GM18520 (cell line): Measurements from ENCODE around the gene GRM7.

ENCODE experiments used
- ATAC-seq: cut with Tn5 transposase; IDR thresholded peaks from one replicate; pipeline ENCODE4 v1.9.1; 2021; ENCODE audit not compliant: unreplicated experiment

The GRM7 gene

DNA sequence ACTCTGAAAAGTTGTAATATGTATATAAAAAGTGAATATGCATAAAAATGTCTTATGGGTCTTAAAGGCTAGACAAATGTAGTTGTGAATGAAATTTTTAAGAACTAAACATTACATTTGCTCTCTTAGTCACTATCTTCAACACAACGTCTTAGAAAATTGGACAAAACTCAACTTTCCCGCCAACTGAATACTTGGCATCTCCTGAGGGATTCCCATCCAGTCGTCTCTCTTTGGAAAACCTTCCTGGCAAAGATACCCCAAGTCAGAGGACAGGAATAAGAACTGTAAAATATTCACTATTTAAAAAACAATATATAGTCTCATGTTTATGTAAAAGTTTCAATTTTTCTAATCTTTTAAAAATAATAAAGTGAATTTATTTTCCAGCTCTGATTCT is 354.8 kb downstream of the GRM7 start:
- ATAC-seq, result no peak

DNA sequence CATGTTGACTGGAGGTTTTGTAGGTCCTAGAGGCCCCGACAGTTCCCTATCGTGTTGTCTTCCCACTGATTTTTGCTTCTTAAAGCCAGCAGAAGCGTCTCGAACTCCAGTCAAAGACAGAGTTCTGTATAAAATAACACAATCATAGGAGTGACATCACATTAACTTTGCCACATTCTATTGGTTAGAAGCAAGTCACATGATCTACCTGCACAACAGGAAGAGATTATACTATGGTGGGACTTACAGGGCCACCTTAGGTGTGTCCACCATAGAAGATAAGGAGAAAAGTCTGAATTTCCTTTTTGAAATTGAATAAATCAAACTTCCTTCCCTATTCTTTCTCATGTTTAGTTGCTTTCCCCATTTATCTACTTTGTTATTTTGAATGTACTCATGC is 365.5 kb downstream of the GRM7 start:
- no peak for ATAC-seq

DNA sequence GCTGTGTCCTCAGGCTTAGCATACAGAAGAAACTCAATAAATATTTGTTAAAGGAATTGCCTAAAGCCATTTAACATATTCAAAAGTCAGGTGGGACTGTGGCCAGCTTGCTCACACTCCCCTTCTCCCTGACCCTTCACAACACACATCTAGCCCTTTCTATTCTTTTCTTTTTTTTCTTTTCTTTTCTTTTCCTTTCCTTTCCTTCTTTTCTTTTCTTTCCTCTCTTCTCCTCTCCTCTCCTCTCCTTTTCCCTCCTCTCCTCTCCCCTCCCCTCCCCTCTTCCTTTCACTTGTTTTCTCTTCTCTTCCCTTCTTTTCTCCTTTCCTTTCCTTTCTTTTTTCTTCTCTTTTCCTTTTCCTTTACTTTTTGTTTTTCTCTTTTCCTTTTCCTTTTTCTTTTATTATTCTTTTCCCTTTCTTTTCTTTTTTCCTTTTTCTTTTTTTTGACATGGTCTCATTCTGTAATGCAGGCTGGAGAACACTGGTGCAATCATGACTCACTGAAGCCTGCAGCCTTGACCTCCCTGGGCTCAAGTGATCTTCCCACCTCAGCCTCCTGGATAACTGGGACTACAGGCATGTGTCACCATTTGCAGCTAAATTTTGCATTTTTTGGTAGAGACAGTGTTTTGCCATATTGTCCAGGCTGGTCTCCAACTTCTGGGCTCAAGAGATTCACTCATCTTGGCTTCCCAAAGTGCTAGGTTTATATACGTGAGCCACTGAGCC is 377.8 kb downstream of the GRM7 start:
- no peak for ATAC-seq

DNA sequence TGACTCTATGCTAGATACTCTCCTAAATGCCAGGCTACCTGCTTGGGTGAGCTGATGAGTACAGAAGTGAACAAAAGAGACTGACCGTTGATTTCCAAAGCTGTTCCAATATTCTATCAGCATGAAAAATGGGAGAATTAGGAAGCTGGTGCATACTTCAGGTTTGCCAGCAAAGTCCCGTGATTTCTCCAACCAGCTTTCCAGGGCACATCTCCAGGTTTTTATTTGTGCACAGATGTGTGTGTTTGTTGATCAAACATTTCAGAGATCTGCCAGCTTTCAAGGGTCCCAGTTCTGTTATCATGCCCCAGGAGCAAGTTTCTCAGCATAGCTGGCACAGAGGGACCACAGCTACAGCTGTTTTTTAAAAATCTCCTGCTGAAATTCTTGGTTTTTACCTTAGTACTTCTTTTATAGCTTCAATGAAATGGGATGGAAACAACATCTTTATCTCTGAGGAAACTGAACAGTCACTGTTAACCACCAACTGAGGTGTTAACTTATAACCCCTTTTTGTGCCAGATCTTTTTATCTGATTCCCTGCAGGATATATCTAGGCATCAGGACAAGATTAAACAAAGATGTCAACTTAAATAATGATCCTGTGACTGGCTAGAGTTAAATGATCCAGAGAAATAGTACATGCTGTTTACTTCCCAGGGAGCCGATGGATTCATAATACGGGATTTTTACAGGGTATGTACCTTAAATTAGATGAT is 380.8 kb downstream of the GRM7 start:
- ATAC-seq, result no peak

DNA sequence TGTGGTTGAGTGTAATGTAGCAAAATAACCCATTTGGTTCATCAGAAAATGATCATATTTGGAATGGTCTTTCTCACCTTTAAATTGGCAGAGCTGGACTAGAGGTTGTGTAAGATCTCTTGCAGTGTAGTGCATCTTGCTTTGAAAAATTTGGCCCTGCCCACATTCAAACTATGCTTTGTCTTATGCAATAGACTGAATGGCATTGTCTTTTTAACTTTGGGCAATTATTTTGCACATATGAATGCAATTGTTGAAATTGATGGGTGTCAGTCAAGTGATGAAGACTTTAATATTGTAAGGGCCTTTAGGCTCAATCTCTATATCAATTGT is 381.4 kb downstream of the GRM7 start:
- no peak for ATAC-seq

DNA sequence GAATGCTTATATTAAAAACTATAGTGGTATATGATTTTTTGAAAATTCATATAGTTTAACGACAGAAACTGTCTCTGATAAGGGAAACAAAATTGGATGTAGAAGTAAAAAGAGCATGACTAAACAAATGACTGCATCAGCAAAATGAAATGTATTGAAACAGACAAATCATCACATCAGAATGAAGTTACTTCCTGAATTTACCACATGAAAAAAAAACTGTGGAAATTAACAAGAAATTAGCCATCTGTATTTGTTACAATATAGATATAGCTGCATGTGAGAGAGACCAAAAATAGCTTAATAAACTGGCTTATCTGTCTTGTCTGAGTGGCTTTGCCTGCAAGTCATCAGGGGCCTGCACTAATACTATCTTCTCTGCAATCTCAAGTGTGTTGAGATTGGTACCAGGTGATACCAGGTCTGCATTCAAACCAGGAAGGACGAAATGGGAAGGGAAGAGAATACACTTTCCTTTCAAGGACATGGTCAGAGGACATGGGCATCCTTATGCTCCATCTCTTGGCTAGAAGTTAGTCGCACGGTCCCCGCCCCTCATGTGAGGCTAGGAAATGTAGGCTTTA is 388.7 kb downstream of the GRM7 start:
- no peak for ATAC-seq

DNA sequence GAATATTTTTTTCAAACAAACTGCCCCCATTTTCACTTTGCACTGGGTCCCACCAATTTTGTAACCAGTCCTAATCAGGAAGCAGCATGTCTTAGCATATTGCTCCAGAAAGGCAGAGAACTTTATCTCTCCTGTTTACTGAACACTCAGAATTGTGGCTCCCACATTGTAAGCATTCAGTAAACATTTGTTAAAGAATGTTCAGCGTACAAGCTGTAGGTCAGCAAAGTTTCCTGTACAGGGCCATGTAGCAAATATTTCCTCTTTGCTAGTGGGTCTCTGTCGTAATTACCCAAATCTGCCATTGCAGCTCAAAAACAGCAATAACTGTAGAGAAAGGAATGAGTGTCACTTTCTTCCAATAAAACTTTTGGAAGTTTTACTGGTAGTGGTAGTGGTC is 393.3 kb downstream of the GRM7 start:
- no peak for ATAC-seq

DNA sequence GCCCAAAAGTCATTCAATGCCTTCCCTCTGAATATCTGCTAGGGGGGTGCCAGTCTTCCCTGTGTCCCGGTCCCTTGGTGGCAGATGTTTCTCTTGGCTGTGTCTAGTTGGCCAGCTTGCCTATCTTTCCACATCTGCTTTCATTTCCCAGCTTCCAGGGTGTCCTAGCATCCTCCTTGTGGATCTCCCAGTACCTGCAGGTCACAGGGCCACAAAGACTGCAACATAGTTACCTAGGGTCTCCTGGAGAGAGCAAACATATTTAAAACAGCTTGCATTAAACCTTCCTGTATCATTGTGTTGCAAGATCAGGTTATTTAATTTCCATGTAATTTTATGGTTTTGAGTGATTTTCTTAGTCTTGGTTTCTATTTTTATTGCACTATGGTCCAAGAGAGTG is 400.1 kb downstream of the GRM7 start:
- no peak for ATAC-seq

DNA sequence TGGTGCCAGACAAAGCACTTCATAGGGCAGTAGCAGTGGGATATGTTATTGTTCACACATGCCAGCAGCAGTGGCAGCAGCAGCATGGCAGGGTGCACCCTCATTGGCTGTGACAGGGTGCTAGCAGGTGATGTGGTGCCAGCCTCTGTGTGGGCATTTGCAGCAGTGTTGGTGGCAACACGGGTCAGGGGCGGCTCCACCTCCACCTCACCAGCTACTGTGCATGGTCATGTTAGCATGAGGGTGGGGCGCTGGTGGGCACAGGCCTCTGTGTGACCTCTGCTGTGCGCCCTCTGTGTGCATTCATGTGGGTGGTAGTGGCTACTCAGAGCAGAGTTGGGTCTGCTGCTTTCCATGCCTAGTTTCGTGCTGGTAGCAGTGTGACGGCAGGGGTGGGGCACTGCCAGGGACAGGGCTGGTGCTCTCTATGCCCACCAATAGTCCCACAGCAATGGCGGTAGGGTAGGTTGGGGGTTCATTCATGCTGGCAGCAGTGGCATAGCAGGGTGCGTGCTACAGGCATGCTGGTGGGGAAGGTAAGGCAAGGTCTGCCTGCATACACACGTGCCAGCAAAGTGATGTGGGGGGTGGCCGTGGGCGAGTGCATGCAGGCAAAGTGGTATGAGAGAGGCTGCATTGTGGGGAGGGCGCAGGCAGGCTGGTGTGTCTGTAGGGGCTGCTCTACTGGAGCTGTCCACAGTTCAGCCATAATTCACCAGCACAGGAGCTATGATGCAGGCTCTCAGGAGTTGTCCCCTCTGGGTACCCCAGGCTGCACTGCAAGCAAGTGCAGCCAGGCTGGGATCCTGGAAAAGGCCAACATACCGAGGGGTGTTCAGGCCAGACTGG is 402.7 kb downstream of the GRM7 start:
- ATAC-seq, result no peak

DNA sequence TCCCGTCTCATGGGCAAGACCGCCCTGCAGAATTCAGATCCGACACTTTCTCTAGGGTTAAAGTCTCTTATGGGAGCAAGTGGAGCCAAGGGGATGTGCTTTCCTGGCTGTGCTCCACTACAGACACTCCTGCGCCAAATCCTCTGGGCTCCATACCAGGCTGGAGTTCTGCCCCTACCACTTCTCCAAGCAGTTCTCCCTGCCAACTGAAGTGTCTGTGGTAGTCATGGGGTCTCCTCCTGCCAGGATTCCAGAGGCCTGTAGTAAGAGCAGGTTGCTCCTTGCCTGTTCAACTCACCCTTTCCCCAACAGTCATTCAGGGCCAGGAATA is 403.2 kb downstream of the GRM7 start:
- ATAC-seq, result no peak

DNA sequence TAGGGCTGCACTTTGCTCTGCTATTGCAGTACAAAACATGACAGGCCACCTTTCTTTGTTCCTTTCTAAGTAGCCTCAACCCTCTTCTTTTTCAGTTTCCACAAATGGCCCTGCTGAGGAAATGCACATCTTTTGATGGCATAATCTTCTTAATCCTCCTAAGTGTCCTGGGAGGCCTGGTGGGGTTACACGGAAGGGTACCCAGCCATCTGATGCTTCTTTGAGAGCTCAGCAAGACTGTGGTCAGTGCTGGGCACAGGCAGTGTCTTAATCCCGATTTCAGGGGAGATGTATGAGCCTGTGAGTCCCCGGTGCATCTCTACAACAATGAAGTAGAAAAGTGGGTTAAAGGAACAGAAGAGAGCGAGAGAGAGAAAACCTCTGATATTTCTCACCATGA is 404.8 kb downstream of the GRM7 start:
- ATAC-seq, result no peak

DNA sequence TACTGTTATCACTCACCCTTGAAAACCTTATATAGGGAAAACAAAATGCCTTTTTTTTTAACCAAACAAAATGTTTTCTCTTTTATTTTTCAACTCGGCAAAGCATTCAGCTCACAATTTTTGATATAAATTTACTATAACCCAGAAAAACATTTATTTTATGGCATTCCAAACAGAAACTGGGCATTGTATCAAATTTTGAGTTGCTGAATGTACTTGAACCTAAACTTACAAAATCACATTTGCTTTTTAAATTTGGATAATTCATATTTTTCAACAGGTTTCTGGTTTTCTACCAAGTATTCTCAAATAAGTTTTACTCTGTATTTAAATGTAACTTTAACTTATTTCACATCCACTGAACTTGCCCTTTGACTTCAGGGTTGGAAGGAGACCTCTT is 405.6 kb downstream of the GRM7 start:
- ATAC-seq, result no peak

DNA sequence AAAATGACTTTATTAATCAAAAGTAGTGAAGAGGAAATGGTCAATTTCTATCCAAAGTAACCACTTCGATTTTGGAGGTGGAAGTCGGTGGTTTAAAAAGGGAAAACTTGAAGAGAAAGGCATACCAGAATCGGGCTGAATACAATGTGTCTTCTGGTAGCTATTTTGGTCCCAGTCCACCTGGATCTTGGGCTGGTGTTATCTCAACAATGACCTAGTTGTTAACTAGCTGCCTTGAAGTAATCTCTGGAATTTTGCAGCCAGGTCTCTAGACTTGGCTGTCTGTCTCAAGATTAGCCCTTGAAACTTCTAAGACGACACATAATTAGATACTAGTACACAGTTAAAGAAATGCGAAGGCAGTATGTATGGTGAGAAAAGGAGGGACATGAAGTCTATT is 409.8 kb downstream of the GRM7 start:
- no peak for ATAC-seq

DNA sequence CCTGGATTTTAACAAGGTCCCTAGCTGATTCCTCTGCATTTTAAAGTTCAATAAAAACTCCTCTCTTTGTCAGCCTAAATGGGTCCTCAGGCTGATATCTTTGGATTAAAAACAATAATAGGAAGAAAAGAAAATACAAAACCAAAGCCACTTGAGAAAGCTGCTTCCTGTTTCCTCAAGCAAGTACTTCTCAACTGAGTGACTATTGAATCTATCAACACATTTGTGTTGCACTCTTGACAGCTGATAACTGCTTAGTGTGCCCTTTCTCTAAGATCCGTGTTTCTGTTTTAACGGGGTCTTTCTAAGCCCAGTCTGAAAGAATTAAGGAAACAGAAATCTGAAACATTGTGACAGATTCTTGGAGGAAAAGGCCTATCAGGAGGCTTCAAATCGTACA is 410.7 kb downstream of the GRM7 start:
- no peak for ATAC-seq

DNA sequence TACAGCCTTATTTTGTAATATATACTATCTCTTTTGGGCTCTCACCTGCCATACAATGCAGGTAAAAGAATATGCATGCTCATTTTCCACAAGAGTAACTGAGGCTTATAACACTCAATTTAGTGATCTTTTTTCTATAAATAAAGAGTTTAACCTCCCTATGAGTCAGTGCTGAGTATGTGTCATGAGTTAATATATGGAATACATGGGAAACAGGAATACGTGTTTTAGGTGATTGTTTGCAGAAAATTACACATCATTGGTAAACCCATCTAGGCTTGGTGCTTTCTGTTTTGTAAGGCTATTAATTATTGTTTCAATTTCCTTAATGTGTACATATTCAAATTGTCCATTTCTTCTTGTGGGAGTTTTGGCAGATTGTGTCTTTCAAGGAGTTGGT is 411.3 kb downstream of the GRM7 start:
- ATAC-seq, result no peak

DNA sequence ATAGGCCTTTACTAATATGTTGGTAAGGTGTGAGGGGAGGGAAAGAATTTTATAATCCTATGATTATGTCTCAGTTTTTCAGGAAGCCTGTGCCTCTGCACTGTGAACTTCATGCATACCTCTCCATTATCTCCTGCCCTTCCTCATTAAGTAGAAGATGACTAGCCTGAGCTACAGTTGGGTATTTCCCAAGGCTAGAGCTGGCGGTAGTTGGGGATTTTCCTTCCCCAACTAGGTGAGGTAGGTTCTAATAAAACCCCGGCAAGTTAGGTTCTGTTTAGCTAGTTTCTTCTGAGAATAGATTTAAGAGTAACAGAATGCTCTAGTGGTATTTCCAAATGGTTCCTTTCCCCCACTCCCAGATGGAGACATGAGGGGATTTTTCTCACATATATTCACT is 414.5 kb downstream of the GRM7 start:
- peak; percentile 73 for ATAC-seq

DNA sequence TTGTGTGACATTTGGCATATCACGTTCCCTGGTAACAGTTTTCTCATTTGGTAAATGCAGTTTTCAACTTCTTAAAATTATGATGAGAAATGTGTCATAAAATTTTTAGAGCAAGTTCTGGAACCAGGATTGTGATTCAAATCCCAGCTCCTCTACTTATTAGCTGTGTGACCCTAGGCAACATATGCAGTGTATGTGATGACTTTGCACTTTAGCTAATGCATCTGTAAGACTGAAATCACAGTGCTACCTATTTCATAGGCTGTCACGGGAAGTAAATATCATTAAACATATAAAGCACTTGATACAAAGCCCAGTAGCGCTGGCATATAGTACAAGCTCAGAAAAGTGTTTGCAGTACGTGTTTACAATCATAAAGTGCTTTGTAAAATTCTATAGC is 419.4 kb downstream of the GRM7 start:
- no peak for ATAC-seq

DNA sequence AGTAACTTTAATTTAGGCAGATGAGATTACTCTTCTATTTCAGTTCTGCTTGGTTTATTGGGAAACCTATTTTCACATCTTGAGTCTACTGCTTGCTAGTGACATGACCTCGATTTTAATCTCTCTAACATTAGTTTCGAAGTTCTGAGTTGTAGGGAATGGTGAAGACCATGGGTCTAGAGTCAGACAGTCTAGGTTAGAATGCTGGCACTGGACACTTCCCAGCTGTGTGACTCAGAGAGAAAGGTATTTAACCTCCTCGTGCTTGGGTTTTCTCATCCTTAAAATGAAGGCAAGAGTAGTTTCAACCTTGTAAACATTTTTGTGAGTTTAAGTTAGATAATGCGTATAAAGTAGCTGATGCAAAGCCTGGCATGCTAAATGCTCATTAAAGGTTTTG is 422.1 kb downstream of the GRM7 start:
- no peak for ATAC-seq

DNA sequence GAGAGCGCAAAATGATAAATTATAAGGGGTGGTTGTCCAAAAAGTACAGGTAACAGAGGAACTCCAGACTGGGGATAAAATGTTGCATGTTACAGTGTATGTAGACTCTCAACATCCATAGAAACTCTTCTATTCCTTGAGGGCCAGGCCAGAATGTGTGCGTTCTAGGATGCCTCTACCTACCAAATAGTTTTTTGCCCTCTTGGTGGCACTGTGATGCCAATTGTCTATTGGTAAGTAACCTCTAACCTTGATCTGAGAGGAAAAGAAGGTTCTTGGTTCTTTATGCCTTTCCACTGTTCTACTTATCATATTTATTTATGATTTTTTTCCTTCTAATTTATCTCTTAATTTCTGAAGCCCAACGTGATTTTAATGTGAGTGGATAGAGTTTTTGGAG is 424.6 kb downstream of the GRM7 start:
- no peak for ATAC-seq

DNA sequence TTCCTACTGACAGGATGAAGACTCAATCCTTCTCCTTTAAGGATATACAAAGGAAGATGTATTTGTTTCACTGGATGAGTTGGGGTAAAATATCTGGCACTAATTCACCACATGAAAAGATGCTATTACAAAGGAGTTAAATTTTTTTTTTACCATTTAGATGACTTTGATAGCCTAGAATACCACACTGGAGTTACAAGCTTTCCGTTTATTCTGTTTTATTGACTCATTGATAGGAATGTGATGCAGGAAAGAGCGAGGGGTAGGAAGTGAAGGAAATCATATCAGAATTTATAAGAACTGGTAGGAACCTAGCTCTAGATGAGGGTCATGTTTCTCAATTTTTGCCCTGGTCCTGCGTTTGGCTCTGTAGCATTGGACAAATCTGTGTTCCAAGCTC is 427.2 kb downstream of the GRM7 start:
- no peak for ATAC-seq

DNA sequence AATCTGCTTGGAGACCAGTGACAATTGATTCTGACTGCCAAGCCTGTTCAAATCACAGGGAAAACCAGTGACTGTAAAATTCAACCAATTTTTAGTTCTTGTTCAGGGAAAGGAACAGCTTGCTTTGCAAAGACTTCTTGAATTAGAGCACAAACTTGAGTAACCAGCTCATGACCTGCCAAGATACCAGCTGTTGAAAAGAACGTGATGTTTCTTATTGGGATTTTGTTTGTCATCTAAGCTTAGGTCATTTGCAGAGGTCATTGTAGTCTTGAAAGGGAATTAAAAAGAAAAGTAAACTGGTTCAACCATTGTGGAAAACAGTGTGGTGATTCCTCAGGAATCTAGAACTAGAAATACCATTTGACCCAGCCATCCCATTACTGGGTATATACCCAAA is 428.2 kb downstream of the GRM7 start:
- ATAC-seq, result no peak
